GM23338 (cell line): ENCODE measurements around the gene SPEM2. TPM values are rescaled to one million over a fixed set of nuclear protein-coding genes. Genes with fewer than 3 reads are reported as not detected.

Source experiments
- ATAC-seq: fragments of 200-7000 bp; cut with Tn5 transposase; 3 replicates; pipeline ENCODE4 v1.9.1; 2020
- DNase-seq: peaks from one replicate; pipeline ENCODE4 v3.0.0-alpha.2; 2015; ENCODE audit warnings: low spot score
- H2AFZ ChIP-seq: fragments of 200-600 bp; sonication (generic); 2 replicates; pipeline ENCODE4 v1.8.0; 2016; ENCODE audit warnings: antibody characterized with exemption, mild to moderate bottlenecking, moderate library complexity
- H3F3A ChIP-seq: fragments of 200-600 bp; sonication (generic); replicated peaks from 2 replicates; pipeline ENCODE4 v1.8.0; 2017; ENCODE audit warnings: antibody characterized with exemption, mixed run types, low read depth
- H3K27ac ChIP-seq: fragments of 200-600 bp; sonication (generic); 2 replicates; pipeline ENCODE4 v1.6.1; 2016; ENCODE audit warnings: low read depth
- H3K27me3 ChIP-seq: fragments of 200-600 bp; sonication (generic); 2 replicates; pipeline ENCODE4 v1.8.0; 2016; ENCODE audit warnings: mild to moderate bottlenecking, mixed run types, moderate library complexity; ENCODE audit not compliant: insufficient read depth
- H3K36me3 ChIP-seq: fragments of 200-600 bp; sonication (generic); 2 replicates; pipeline ENCODE4 v1.8.0; 2016; ENCODE audit warnings: mild to moderate bottlenecking; ENCODE audit not compliant: insufficient read depth
- H3K4me1 ChIP-seq: fragments of 200-600 bp; sonication (generic); 2 replicates; pipeline ENCODE4 v1.8.0; 2016; ENCODE audit warnings: mild to moderate bottlenecking, moderate library complexity; ENCODE audit not compliant: insufficient read depth
- H3K4me2 ChIP-seq: fragments of 200-600 bp; sonication (generic); 2 replicates; pipeline ENCODE4 v1.7.1; 2017; ENCODE audit warnings: mixed run types
- H3K4me3 ChIP-seq: fragments of 200-600 bp; sonication (generic); 2 replicates; pipeline ENCODE4 v1.6.1; 2016; ENCODE audit warnings: mixed run types
- H3K79me2 ChIP-seq: fragments of 200-600 bp; sonication (generic); replicated peaks from 2 replicates; pipeline ENCODE4 v1.8.0; 2017; ENCODE audit warnings: mild to moderate bottlenecking; ENCODE audit not compliant: insufficient read depth
- H3K9me2 ChIP-seq: fragments of 200-600 bp; sonication (generic); 2 replicates; pipeline ENCODE4 v1.8.0; 2017; ENCODE audit not compliant: insufficient read depth
- H4K20me1 ChIP-seq: fragments of 200-600 bp; sonication (generic); replicated peaks from 2 replicates; pipeline ENCODE4 v1.8.0; 2017; ENCODE audit warnings: mild to moderate bottlenecking; ENCODE audit not compliant: insufficient read depth
- H3K27ac Mint-ChIP-seq: 2 replicates; pipeline ENCODE4 v1.8.0; 2020; ENCODE audit warnings: inconsistent platforms, mild to moderate bottlenecking, moderate library complexity, mixed read lengths
- H3K27me3 Mint-ChIP-seq: 3 replicates; pipeline ENCODE4 v1.8.0; 2022; ENCODE audit warnings: low read depth, mild to moderate bottlenecking, moderate library complexity, mixed read lengths, inconsistent platforms; ENCODE audit not compliant: insufficient read depth, poor library complexity
- H3K36me3 Mint-ChIP-seq: 3 replicates; pipeline ENCODE4 v1.8.0; 2021; ENCODE audit warnings: low read depth, mild to moderate bottlenecking, inconsistent platforms, moderate library complexity, mixed read lengths
- H3K4me1 Mint-ChIP-seq: 3 replicates; pipeline ENCODE4 v1.8.0; 2020; ENCODE audit warnings: mild to moderate bottlenecking, inconsistent platforms, mixed read lengths
- H3K4me3 Mint-ChIP-seq: 3 replicates; pipeline ENCODE4 v1.8.0; 2021; ENCODE audit warnings: moderate library complexity, mild to moderate bottlenecking, inconsistent platforms, mixed read lengths
- H3K9me3 Mint-ChIP-seq: 3 replicates; pipeline ENCODE4 v1.8.0; 2020; ENCODE audit warnings: moderate library complexity, mild to moderate bottlenecking, inconsistent platforms, mixed read lengths
- CREB1 ChIP-seq: fragments of 250-450 bp; sonication (Bioruptor Pico); IDR thresholded peaks from 2 replicates; pipeline ENCODE4 v1.5.0; 2020; ENCODE audit warnings: low read depth, mild to moderate bottlenecking, moderate library complexity
- CTCF ChIP-seq, 2 experiments: fragments of 200-600 bp in 1 of 2; sonication (generic) in 1 of 2; conservative IDR thresholded peaks; 2 replicates each; pipeline versions ENCODE4 v1.5.1 to v1.6.1; 2016 to 2017; ENCODE audit warnings: antibody characterized with exemption in 2 of 2, low read depth in 2 of 2, mild to moderate bottlenecking in 2 of 2, moderate library complexity in 1 of 2
- ETS1 ChIP-seq: IDR thresholded peaks from 2 replicates; pipeline ENCODE4 v1.6.1; 2016; ENCODE audit warnings: antibody characterized with exemption
- EZH2 ChIP-seq: fragments of 200-600 bp; sonication (generic); IDR thresholded peaks from one replicate; pipeline ENCODE4 v1.8.0; 2017; ENCODE audit warnings: antibody characterized with exemption, mild to moderate bottlenecking, low read depth; ENCODE audit not compliant: unreplicated experiment
- EZH2phosphoT487 ChIP-seq: fragments of 200-600 bp; sonication (generic); IDR thresholded peaks from one replicate; pipeline ENCODE4 v1.8.1; 2018; ENCODE audit warnings: antibody characterized with exemption; ENCODE audit not compliant: unreplicated experiment
- JUNB ChIP-seq: IDR thresholded peaks from one replicate; pipeline ENCODE4 v1.6.1; 2016; ENCODE audit warnings: antibody characterized with exemption; ENCODE audit not compliant: unreplicated experiment
- NANOG ChIP-seq: IDR thresholded peaks from 2 replicates; pipeline ENCODE4 v1.6.1; 2016; ENCODE audit warnings: antibody characterized with exemption, borderline replicate concordance
- POLR2AphosphoS5 ChIP-seq: IDR thresholded peaks from 2 replicates; pipeline ENCODE4 v1.6.1; 2016; ENCODE audit warnings: antibody characterized with exemption, low read depth
- REST ChIP-seq: IDR thresholded peaks from one replicate; pipeline ENCODE4 v1.6.1; 2018; ENCODE audit warnings: antibody characterized with exemption; ENCODE audit not compliant: unreplicated experiment
- STAT1 ChIP-seq: IDR thresholded peaks from one replicate; pipeline ENCODE4 v1.6.1; 2016; ENCODE audit warnings: antibody characterized with exemption; ENCODE audit not compliant: unreplicated experiment
- ZNF114 ChIP-seq: fragments of 250-450 bp; sonication (Bioruptor Pico); IDR thresholded peaks from 2 replicates; pipeline ENCODE4 v1.5.0; 2020; ENCODE audit warnings: mild to moderate bottlenecking, moderate library complexity
- ZNF331 ChIP-seq: fragments of 250-450 bp; sonication (Bioruptor Pico); IDR thresholded peaks from 2 replicates; pipeline ENCODE4 v1.5.0; 2020; ENCODE audit warnings: low read depth, mild to moderate bottlenecking, moderate library complexity
- polyA plus RNA-seq: library from polyadenylated mRNA; unstranded; fragments of >200 nt; fragmentation: Nextera tagmentation; extraction: Ambion mirVana; gene quantifications from 2 replicates; pipeline ENCODE4 v1.2.1, GENCODE V29; 2016
- total RNA-seq: library from RNA; depleted of rRNA; stranded (reverse); fragments of >200 nt; shearing (Covaris generic); gene quantifications from 2 replicates; pipeline ENCODE4 v1.2.3, GENCODE V29; 2014

SPEM2 gene
- total and polyA plus RNA-seq, 2 experiments from 2014 or later: not detected

GRCh38 chr17:7462474-7463371 is 37.3 kb downstream of the SPEM2 start (continued):
- no peak for TF ChIP-seq CTCF (conservative IDR thresholded peaks at IDR 0.05; ENCODE audit: low read depth in 2 of 2)
- TF ChIP-seq ETS1: no peak
- TF ChIP-seq EZH2: no peak
- TF ChIP-seq NANOG: no peak
- no peak for TF ChIP-seq REST
- TF ChIP-seq POLR2AphosphoS5: no peak
- TF ChIP-seq JUNB: no peak
- TF ChIP-seq CREB1 (CRISPR knock-in tag): no peak
- TF ChIP-seq ZNF114 (CRISPR knock-in tag): no peak
- no peak for TF ChIP-seq STAT1
- TF ChIP-seq EZH2phosphoT487: no peak

GRCh38 chr17:7463372-7463846 is 38.0 kb downstream of the SPEM2 start:
- Histone ChIP-seq H3K9me2 (peaks cover 4% of the 10 kb centered on the region; the same call in 1 of the 2 replicates), H3K27ac (no peak overlapping the region), H4K20me1 (no peaks in the 10 kb centered on the region), H3K4me1 (peaks cover 15% of the 10 kb centered on the region; the same call in 1 of the 2 replicates), H3K27me3 (no peaks in the 10 kb centered on the region), H3F3A (0 out of 2 replicates have a peak, but pooled peaks cover 5% of the 10 kb centered on the region), H3K79me2 (no peaks in the 10 kb centered on the region), H2AFZ (no peak overlapping the region), H3K4me2 (no peak overlapping the region), H3K4me3 (no peak overlapping the region), H3K36me3 (no peaks in the 10 kb centered on the region)
- no peak for DNase-seq
- H3K27me3 Mint-ChIP-seq: peaks cover 17% of the 10 kb centered on the region
- ATAC-seq: no peak
- no peak overlapping the region for H3K4me3 Mint-ChIP-seq
- H3K36me3 Mint-ChIP-seq: peaks cover 11% of the 10 kb centered on the region
- no peaks in the 10 kb centered on the region for H3K9me3 Mint-ChIP-seq
- H3K4me1 Mint-ChIP-seq: peaks cover 24% of the 10 kb centered on the region
- H3K27ac Mint-ChIP-seq: no peak overlapping the region
- TF ChIP-seq EZH2: no peak
- TF ChIP-seq ZNF331 (CRISPR knock-in tag): no peak
- TF ChIP-seq REST: no peak
- TF ChIP-seq CREB1 (CRISPR knock-in tag): no peak
- no peak for TF ChIP-seq STAT1
- no peak for TF ChIP-seq POLR2AphosphoS5
- TF ChIP-seq EZH2phosphoT487: no peak
- TF ChIP-seq NANOG: no peak
- no peak for TF ChIP-seq CTCF (conservative IDR thresholded peaks at IDR 0.05; ENCODE audit: low read depth in 2 of 2)
- TF ChIP-seq JUNB: no peak
